Heart left ventricle (tissue), 13 donors: ENCODE data around the gene KRT33A.

Experiments
- POLR2A ChIP-seq, 2 donors: fragments of 450-650 bp; IDR thresholded peaks; one replicate each; pipeline ENCODE4 v1.6.1; 2017; ENCODE audit warnings: antibody characterized with exemption in 2 of 2, mild to moderate bottlenecking in 2 of 2, moderate library complexity in 2 of 2
- TF ChIP-seq, protein P1 (sequence below), 12 donors: fragments of 200-600 bp; sonication (generic) in 4 of 12; IDR thresholded peaks; one replicate each; pipeline versions ENCODE4 v1.5.0 to v1.8.0; 2018 to 2022; ENCODE audit warnings: antibody characterized with exemption in 12 of 12, mild to moderate bottlenecking in 5 of 12
- donor health status: ischemic (EF 13 %, LVEDD 7.1; RV severe dilation, severe dysfunction).
- donor health status: DM: no; HTN: yes; CAD: no.
- donor health status: DM: no; HTN: no; CAD: no.
- donor health status: ischemic (EF 25% LVEDD 6.9; RV normal size, moderate dysfunction).
- donor health status: ischemic (EF 25% LVEDD 5.7; RV mildly dilated, moderate dysfunction).
- donor health status: ischemic (EF 35%, LVEDD 5.7; RV mildly dilated, moderate dysfunction).
- donor health status: nonischemic (EF 11% LVEDD 7.7; RV severe dilation, severe dysfunction).
- donor health status: DM: yes; HTN: yes; CAD: no.
- donor health status: PGD.
- donor health status: ischemic (EF 29% LVEDD 5.4; RV normal size, mild dysfunction).
- donor health status: nonischemic (EF 23%, LVEDD 6.1; RV moderate dilation, normal function).

GRCh38 chr17:41315204-41315794 is 35.3 kb downstream of the KRT33A start, which contains the start of gene KRTAP17-1:
- TF ChIP-seq, protein P1, sequence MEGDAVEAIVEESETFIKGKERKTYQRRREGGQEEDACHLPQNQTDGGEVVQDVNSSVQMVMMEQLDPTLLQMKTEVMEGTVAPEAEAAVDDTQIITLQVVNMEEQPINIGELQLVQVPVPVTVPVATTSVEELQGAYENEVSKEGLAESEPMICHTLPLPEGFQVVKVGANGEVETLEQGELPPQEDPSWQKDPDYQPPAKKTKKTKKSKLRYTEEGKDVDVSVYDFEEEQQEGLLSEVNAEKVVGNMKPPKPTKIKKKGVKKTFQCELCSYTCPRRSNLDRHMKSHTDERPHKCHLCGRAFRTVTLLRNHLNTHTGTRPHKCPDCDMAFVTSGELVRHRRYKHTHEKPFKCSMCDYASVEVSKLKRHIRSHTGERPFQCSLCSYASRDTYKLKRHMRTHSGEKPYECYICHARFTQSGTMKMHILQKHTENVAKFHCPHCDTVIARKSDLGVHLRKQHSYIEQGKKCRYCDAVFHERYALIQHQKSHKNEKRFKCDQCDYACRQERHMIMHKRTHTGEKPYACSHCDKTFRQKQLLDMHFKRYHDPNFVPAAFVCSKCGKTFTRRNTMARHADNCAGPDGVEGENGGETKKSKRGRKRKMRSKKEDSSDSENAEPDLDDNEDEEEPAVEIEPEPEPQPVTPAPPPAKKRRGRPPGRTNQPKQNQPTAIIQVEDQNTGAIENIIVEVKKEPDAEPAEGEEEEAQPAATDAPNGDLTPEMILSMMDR (IDR thresholded peaks at IDR 0.05): no peak
- no peak for TF ChIP-seq POLR2A (IDR thresholded peaks at IDR 0.05)
